Measurements from ENCODE around the gene SSX4. TPM values are rescaled to one million over a fixed set of nuclear protein-coding genes. Genes with fewer than 3 reads are reported as not detected.

The SSX4 gene, protein sequence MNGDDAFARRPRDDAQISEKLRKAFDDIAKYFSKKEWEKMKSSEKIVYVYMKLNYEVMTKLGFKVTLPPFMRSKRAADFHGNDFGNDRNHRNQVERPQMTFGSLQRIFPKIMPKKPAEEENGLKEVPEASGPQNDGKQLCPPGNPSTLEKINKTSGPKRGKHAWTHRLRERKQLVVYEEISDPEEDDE
- total RNA-seq: not detected in 2 replicates

DNA sequence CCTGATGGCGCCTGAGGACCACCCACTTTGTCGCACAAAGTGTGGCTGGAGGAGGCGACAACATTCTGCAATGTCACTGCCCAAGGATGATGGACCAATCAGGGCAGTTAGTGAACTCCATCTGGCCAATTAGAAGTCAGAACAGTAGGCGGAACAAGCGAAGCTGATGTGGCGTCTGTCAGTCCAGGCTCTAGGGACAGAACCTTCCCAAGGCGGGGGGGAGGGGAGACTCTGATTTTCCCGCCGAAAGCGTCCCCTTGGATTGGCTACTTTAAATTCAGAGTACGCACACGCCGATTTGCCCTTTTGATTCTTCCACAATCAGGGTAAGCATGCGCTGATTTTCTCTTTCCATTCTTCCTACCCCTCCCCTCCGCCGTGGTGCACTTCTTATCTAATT lies at the start of gene SSX4:
TSS of gene SSX4 (plus strand) at position 301 of the 400 bp plus-strand sequence. CDS start 515 bp downstream, outside the sequence.

GRCh38 chrX:48356315-48357094 lies 26.8 kb upstream of the SSX4 start, which contains the start of gene SSX3:
SSX3 (minus strand) TSS chrX:48356703; CDS start chrX:48355249, 1,454 bp downstream.

DNA sequence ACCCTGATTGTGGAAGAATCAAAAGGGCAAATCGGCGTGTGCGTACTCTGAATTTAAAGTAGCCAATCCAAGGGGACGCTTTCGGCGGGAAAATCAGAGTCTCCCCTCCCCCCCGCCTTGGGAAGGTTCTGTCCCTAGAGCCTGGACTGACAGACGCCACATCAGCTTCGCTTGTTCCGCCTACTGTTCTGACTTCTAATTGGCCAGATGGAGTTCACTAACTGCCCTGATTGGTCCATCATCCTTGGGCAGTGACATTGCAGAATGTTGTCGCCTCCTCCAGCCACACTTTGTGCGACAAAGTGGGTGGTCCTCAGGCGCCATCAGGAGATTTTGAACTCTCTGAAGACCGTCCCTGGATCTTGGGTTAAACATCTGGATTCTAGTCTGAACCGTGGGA lies 28.5 kb downstream of the SSX4 start, which contains the start of gene SSX4B:
TSS of gene SSX4B (minus strand) at position 101 of the 400 bp plus-strand sequence. CDS start 588 bp downstream, outside the sequence.

Other genes with a start within 250 kb of the SSX4 start
- not detected in 2 replicates for gene SSX5, start 186.7 kb upstream of the SSX4 start, total RNA-seq
- not detected in 2 replicates for gene SSX1, start 128.1 kb upstream of the SSX4 start, total RNA-seq
- not detected in 2 replicates for gene SSX3, start 26.8 kb upstream of the SSX4 start, total RNA-seq
- not detected in 2 replicates for gene SSX4B, start 28.4 kb downstream of the SSX4 start, total RNA-seq
- gene SLC38A5, start 86.7 kb downstream of the SSX4 start, total RNA-seq: 1.0 and 3.9 TPM in 2 replicates
- gene FTSJ1, start 92.7 kb downstream of the SSX4 start, total RNA-seq: 30.3 and 33.3 TPM in 2 replicates
- gene PORCN, start 125.5 kb downstream of the SSX4 start, total RNA-seq: 4.6 and 6.1 TPM in 2 replicates
- 61.4 and 66.3 TPM in 2 replicates for gene EBP, start 138.3 kb downstream of the SSX4 start, total RNA-seq
- gene TBC1D25, start 156.2 kb downstream of the SSX4 start, total RNA-seq: 6.2 and 8.0 TPM in 2 replicates
- gene RBM3, start 190.9 kb downstream of the SSX4 start, total RNA-seq: 387 and 390 TPM in 2 replicates
- gene WDR13, start 214.0 kb downstream of the SSX4 start, total RNA-seq: 98.9 and 107 TPM in 2 replicates